ENCODE measurements around the gene ARHGEF26.

ARHGEF26 gene

GRCh38 chr3:154214306-154214705, 93.1 kb downstream of the ARHGEF26 start:
- no peak for DNase-seq

DNA sequence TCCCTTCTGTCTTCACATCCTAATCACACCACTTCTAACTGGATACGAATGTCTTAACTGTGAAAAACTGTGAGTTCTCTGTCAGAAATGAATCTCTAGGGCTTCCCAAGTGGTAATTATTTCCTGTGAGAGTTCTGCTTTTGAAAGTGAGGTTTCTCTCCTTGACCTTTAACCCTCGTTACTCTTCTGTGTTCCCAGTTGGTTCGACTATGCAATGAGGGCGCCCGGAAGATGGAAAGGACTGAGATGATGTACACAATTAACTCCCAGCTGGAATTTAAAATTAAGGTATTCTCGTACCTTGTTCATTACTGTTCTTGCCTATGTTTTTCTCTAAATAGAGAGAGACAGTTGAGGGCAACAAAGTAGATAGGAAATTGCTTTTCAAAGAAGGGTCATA, 96.5 kb downstream of the ARHGEF26 start:
- DNase-seq: no peak

DNA sequence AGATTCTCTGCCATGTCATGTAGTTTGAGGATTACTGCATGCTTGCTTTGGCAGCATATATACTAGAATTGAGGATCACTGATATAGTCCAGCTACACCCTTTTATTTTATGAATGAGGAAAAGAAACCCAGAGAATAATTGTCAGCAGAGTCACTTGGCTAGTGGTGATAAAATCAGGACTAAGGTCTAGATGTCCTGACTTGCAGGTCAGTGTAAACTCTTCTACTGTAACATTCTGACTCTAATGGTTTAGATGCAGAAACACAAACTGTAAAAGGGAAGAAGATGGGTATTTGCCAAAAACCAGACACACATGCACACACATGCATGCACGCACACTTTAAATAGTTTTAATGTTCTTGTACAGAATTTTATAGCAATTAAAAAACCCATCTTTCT, 97.5 kb downstream of the ARHGEF26 start:
- DNase-seq: no peak

DNA sequence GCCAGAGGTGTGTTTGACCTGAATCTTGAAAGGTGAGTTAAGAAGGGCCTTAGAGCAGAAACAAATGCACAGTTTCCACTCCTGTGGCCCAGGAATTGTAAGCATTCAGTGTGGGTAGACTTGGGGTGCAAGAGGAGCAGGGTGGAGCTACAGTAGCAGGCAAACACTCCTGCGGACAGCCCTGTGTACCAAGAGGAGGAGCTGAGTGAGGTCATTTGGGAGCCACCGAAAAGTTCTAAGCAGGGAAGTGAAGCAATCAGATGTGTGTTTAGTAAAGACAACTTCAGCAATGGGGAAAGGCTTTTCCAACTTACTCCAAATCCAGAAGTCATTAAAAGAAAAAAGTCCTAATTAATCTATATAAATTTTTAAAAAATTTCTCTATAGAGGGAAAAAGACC, 99.3 kb downstream of the ARHGEF26 start:
- DNase-seq: no peak

- no peak for DNase-seq
These were observed 102.3 kb downstream of the ARHGEF26 start for GRCh38 chr3:154223519-154223918.

DNA sequence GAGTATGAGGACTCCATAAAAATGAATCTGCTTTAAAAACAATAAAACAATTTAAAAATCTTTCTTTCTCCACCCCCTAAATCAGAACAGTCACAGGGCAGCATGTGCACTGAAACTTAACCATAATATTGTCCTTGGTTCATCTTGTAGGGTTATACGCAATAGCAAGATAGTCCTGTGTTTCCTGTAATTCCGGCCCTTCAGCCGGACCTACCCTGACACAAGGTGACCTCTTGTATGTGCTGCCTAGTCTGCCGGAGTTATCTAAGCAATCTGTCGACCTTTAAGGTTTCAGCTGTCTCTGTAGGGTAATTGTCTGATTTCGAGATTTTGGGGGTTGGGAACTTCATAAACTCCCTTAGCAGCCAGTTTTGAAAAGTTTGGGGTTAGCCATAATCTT, 103.2 kb downstream of the ARHGEF26 start:
- DNase-seq: no peak

DNA sequence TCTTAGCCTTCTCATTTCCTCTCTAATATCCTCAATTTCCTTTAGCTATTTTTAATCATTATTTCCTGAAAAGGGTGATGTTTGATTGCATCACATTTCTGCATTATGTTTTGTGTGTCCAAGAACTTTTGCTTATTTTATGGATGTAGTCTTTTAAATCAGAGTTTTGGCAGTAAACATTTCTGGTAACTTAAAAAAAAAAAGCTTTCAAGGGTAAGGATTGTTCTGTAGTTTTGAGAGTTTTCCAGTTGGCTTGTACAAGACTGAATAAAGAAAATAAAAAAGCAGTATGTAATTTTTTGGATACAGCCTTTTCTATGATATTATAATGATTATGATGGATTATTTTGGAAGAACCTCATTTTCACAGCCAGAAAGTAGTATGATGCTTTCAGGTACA, 103.7 kb downstream of the ARHGEF26 start:
- DNase-seq: no peak

DNA sequence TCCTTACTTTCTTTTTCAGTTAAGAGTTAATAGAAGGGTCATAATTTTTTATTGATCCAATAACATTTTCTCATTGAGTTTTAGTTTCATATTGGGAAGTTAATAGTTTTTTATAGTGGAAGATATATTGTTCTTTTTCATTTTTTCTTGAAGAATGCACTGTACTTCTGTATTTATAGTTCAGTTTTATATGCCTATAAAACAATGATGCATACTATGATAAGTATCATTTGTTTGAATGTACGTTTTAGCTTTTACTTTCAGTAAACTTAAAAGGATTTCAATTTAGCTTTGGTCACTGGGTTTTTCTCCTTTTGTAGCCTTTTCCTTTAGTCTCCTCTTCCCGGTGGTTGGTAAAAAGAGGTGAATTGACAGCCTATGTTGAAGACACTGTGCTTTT, 104.3 kb downstream of the ARHGEF26 start:
- DNase-seq: no peak

GRCh38 chr3:154227531-154227930, 106.3 kb downstream of the ARHGEF26 start:
- DNase-seq: no peak

DNA sequence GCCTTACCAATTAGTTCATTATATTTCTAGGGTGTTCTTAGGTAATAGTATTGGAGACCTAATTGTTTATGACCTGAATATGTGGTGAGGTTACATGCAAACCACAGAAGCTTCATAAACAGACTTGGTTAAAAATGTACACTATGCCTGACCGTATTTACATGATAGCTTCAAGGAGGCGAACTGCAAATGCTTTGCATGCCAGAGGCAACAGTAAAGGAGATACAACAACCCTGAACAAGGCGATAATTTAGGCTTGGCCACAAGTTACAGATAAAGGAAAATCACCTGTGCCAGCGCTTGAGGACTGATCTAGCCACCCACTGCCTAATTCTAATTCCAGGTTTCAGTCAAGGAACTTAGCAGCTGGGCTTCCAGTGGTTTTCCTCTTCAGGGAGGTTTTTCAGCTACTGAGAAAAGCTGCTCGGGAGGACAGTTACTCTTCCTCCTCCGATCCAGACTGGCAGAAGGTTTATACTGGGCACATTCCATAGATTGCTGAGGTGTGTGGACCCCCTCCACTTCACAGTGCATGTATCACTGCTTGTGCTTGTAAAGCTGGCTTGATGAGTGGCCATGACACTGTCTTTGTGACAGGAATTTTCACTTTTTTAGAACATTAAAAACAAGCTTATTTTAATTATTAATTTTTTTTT, 107.5 kb downstream of the ARHGEF26 start:
- no peak for DNase-seq

DNA sequence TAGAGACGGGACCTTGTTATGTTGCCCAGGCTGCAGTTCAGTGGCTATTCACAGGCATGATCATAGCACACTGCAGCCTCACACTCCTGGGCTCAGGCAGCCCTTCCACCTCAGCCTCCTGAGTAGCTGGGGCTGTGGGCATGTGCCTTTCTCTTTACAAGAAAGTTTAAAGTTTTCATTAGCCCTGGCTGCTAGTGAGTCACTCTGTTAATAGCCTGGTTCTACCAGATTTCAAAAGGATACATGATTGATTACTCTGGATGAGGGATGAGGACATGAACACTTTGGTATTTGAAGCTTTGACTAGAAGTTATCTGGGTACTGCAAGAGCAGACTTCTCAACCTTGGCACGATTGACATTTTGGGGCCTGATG, 108.0 kb downstream of the ARHGEF26 start:
- no peak for DNase-seq

DNA sequence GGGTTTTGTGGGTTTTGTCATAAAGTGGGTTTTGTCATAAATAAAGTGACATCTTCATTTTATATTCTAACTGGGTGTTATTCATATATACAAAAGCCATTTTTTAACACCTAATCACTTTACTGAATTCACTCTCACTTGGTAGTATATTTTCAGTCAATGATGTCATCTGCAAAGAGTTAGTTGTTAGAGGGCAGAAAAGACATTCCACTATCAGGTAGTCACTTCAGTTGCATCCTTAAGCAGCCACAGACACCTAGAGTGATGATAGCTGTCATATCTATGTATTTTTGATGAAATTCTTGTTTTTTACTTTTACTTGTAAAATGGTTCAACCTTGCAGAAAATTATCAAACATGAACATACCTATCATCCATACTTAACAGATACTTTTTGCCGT, 114.1 kb downstream of the ARHGEF26 start:
- no peak for DNase-seq

DNA sequence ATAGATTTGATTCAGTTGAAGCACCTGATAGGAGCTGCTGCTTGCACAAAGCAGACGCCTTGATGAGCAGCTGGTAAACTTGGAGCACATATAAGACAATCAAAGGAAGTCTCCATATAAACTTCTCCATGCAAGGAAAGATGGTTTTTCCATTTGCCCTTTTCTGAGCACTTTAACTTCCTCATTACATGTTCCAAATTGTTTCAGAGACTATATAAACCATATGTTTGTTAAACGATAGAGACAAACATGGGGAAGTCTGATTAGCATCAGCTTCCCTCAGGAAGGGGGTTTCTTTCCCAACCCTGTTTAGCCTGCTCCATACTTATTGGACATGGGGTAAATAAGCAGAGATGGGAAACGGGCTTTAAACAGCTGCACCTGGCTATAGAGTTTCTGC, 115.1 kb downstream of the ARHGEF26 start:
- DNase-seq: no peak

DNA sequence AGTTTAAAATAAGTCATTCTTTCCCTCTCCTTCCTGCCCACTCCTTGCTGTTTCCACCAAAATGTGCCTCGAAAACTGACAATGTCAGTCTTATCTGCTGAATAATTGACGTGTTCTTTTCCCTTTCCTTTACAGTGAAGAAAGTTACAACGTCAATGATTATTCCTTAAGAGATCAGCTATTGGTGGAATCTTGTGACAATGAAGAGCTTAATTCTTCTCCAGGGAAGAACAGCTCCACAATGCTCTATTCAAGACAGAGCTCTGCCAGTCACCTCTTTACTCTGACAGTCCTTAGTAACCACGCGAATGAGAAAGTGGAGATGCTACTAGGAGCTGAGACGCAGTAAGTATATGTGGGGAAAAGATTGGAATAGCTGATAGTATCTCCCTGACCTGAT, 119.0 kb downstream of the ARHGEF26 start:
- DNase-seq: no peak

GRCh38 chr3:154241496-154241895, 120.3 kb downstream of the ARHGEF26 start:
- DNase-seq: no peak

DNA sequence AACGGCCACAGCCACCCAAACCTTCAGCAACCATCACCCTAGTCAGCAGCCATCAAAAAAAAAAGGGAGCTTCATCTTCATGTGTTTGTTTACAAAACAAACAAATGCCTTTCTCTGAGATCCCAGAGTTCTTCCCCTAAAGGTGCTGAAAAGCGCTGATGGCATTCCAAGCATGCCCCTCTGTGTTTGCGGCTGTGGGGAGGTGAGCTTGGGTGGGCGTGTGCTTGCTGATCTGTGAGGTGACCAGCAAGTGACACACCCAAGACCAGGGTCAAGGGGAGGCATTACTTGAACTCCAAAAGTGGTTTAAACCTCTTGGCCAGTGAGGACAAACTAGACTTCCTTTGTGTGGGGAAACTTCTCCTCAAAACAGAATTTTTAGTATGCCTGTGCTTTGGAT, 121.6 kb downstream of the ARHGEF26 start:
- DNase-seq: no peak

DNA sequence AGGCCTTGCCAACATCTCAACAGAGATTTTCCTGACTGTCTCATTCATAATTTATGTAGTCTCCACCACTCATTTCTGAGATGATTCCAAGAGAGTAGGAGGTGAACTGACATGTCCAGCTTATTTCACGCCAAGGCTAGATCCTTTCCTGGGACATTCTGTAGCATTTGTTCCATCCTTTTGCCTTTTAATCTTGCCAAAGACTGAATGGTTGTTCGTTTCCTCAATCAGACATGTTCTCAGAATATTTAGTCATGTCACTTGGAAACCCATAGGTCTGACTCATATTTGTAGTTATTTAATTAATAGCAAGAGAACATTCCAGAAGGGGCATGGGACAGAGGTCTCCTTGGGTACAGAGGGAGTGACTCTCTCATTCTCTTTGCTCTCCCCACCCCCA, 122.2 kb downstream of the ARHGEF26 start:
- DNase-seq: no peak

DNA sequence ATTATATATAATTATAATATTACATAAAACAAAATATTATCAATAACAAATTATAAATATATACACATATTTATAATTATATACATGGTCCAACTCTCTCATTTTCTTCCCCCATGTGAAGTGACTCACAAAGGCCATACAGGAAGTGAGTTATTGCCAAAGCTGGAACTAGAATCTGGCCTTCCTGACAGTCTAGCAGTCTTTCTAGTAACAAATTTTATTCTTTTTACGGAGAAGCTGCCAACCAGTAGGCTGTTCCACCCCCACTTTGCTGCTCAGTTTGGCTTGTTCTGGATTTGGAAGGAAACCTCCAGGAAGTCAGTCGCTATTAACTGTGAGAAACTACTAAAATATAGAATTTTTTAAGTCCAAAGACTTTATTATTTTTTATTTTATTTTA, 123.5 kb downstream of the ARHGEF26 start:
- no peak for DNase-seq

DNA sequence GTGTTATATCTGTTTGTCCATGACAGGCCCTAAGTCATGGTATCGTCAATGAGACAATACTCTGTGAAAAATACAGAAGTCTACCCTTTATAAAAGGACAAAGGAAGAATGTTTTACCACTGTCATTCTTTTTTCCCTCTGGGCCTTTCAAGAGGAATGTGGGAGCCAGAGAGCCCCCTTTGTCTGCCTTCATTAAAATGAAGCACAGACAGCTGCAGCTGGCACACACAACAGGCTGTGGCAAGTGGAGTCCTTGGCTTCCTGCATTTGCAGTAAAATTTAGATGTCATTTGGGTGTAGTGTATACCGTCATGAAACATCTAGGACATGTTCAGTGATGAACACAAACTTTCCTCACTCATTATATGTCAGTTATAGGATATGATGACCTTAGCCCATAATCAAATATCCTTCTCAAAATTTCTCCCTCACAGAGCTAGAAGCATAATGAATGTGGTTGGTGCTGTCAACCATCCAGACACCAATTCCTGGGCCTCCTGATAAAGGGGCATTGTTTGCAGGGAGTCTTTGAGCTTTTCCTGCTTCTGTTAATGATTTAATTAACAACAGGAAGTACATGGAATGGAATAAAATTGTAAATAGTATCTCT, 126.7 kb downstream of the ARHGEF26 start:
- DNase-seq: no peak

DNA sequence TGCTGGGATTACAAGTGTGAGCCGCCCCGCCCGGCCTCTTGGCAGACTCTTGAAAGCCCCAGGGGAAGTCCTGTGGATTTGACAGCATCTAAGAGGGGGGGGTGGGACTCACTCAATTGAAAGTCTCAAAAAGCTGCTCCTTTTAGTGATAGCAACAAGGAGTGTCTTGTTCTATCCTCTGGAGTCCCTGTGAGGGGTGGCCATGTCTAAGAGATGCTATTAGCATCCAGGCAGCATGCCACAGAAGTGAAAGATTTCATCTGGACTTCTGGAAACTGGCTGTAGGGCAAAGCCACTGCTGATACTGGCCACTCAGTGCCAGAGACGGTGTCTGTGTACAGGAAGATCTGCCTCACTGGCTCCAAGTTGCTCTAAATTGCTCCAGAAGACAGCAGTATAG, 129.1 kb downstream of the ARHGEF26 start:
- no peak for DNase-seq

DNA sequence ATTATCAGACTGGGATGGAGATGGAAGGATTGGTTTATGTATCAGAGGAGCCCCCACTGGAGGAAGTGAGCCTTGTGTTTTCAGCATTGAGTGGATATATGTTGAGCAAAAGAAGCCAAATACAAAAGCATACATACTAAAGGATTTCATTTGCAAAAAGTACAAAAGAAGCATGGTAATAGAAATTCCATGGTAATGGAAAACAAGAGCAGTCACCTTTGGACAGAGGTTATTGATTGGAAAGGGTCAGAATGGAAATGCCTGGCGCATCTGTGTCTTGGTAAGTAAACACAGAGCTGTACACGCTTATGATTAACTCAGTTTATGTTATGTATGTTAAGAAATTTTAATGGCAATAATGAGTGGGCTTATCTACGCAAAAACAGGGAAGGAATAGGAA, 130.4 kb downstream of the ARHGEF26 start:
- no peak for DNase-seq

DNA sequence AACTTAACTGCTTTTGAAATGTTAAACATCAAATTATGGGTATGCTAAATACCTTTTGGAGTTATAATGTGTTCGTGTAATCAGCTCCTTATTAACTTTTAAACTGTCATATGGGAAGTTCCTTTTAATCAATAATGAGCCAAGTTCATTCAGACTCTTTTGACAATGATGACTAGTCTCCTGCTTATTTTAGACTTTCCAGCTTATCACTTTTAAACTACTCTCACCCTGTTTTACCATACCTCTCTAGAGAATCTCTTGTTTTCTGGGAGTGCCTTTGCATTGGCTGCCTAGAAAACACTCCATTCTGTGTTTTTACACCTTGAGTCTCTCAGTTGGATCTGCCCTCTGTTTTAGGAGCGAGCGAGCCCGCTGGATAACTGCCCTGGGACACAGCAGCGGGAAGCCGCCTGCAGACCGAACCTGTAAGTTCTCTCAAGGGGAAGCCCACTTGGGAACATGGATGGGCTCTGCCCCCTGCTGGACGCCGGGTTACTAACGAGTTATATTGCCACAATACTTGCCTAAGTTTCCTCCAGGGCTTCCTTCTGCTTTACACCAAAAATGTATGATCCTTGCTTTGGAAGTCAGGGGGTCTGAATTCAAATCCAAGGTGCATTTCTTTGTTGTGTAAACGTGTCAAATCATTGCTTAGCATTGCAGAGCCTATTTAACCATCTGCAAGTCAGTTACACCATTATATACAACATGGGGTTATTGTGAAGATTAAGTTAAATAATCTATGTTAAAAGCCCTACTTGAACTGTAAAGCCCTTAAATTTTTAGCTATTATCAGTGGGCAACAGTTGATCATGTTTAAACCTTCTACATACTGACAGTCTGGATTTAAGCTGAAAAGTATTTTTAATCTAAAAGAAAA, 131.8 kb downstream of the ARHGEF26 start:
- DNase-seq: peak; percentile 47

GRCh38 chr3:154254527-154254926, 133.3 kb downstream of the ARHGEF26 start:
- DNase-seq: no peak

GRCh38 chr3:154273381-154273780, 152.2 kb downstream of the ARHGEF26 start:
- no peak for DNase-seq
